ELR (cell line): ENCODE measurements around the gene FMNL2.

Experiments
- DNase-seq: peaks from one replicate; pipeline ENCODE4 v3.0.0-alpha.2; 2015; ENCODE audit warnings: low read depth

The FMNL2 gene

GRCh38 chr2:152522446-152522845 lies 187.5 kb downstream of the FMNL2 start:
- peak; percentile 34 for DNase-seq

- peak; percentile 78 for DNase-seq
These were observed 188.1 kb downstream of the FMNL2 start for GRCh38 chr2:152523091-152523490.

GRCh38 chr2:152525277-152525838 lies 190.4 kb downstream of the FMNL2 start:
- DNase-seq: peak; percentile 96

- no peak for DNase-seq
These were observed 194.6 kb downstream of the FMNL2 start for GRCh38 chr2:152529420-152530115.

GRCh38 chr2:152532241-152532640 lies 197.3 kb downstream of the FMNL2 start:
- DNase-seq: peak; percentile 42

- DNase-seq: no peak
These were observed 199.6 kb downstream of the FMNL2 start for GRCh38 chr2:152534460-152535135.

GRCh38 chr2:152537081-152537651 lies 202.2 kb downstream of the FMNL2 start:
- DNase-seq: no peak

- DNase-seq: no peak
These were observed 204.4 kb downstream of the FMNL2 start for GRCh38 chr2:152539424-152539823.

- no peak for DNase-seq
These were observed 206.7 kb downstream of the FMNL2 start for GRCh38 chr2:152541712-152542111.

- no peak for DNase-seq
These were observed 207.5 kb downstream of the FMNL2 start for GRCh38 chr2:152542337-152542994.

GRCh38 chr2:152542995-152543481 lies 208.1 kb downstream of the FMNL2 start:
- peak; percentile 98 for DNase-seq

GRCh38 chr2:152543717-152544116 lies 208.7 kb downstream of the FMNL2 start:
- no peak for DNase-seq

- no peak for DNase-seq
These were observed 209.7 kb downstream of the FMNL2 start for GRCh38 chr2:152544638-152545037.

- peak; percentile 36 for DNase-seq
These were observed 211.4 kb downstream of the FMNL2 start for GRCh38 chr2:152546230-152546837.

- DNase-seq: peak; percentile 74
These were observed 213.3 kb downstream of the FMNL2 start for GRCh38 chr2:152548111-152548875.

- DNase-seq: no peak
These were observed 214.0 kb downstream of the FMNL2 start for GRCh38 chr2:152548996-152549395.

- peak; percentile 61 for DNase-seq
These were observed 214.4 kb downstream of the FMNL2 start for GRCh38 chr2:152549423-152549822.

- DNase-seq: no peak
These were observed 215.4 kb downstream of the FMNL2 start for GRCh38 chr2:152550386-152550785.

GRCh38 chr2:152552888-152553287 lies 217.9 kb downstream of the FMNL2 start:
- no peak for DNase-seq

GRCh38 chr2:152553518-152553917 lies 218.5 kb downstream of the FMNL2 start:
- no peak for DNase-seq

GRCh38 chr2:152555048-152555447 lies 220.1 kb downstream of the FMNL2 start:
- peak; percentile 43 for DNase-seq
